H9 (cell line): ENCODE results near the gene LAMC1. TPM values are rescaled to one million over a fixed set of nuclear protein-coding genes. Genes with fewer than 3 reads are reported as not detected.

Experiments
- DNase-seq: peaks from one replicate; pipeline ENCODE4 v3.0.0-alpha.2; 2017
- H2AFZ ChIP-seq: one replicate; pipeline ENCODE4 v1.6.1; 2013; ENCODE audit warnings: mild to moderate bottlenecking, low read length, control low read depth, moderate library complexity
- H2AK5ac ChIP-seq: 2 replicates; pipeline ENCODE4 v1.6.1; 2013; ENCODE audit warnings: low read length, control low read depth, mixed read lengths; ENCODE audit not compliant: insufficient read length
- H2BK120ac ChIP-seq: one replicate; pipeline ENCODE4 v1.6.1; 2013; ENCODE audit warnings: low read depth, mild to moderate bottlenecking, low read length, control low read depth, inconsistent platforms; ENCODE audit not compliant: poor library complexity, severe bottlenecking
- H2BK12ac ChIP-seq: 2 replicates; pipeline ENCODE4 v1.6.1; 2013; ENCODE audit warnings: low read length, control low read depth, mixed read lengths, low read depth; ENCODE audit not compliant: insufficient read length
- H2BK15ac ChIP-seq: 2 replicates; pipeline ENCODE4 v1.6.1; 2013; ENCODE audit warnings: low read depth, low read length, control low read depth
- H2BK20ac ChIP-seq: one replicate; pipeline ENCODE4 v1.6.1; 2013; ENCODE audit warnings: low read depth, mild to moderate bottlenecking, low read length, control low read depth, inconsistent platforms; ENCODE audit not compliant: poor library complexity, severe bottlenecking
- H2BK5ac ChIP-seq: 2 replicates; pipeline ENCODE4 v1.6.1; 2013; ENCODE audit warnings: low read length, control low read depth, mixed read lengths; ENCODE audit not compliant: insufficient read length
- H3K14ac ChIP-seq: 2 replicates; pipeline ENCODE4 v1.6.1; 2013; ENCODE audit warnings: low read length, control low read depth; ENCODE audit not compliant: insufficient read depth
- H3K18ac ChIP-seq: 2 replicates; pipeline ENCODE4 v1.6.1; 2013; ENCODE audit warnings: low read depth, mild to moderate bottlenecking, mixed read lengths, low read length, control low read depth; ENCODE audit not compliant: insufficient read length
- H3K23ac ChIP-seq: 2 replicates; pipeline ENCODE4 v1.6.1; 2013; ENCODE audit warnings: low read length, control low read depth, mixed read lengths, low read depth; ENCODE audit not compliant: insufficient read length
- H3K23me2 ChIP-seq: 2 replicates; pipeline ENCODE4 v1.6.1; 2013; ENCODE audit warnings: low read depth, mild to moderate bottlenecking, mixed read lengths, low read length, control low read depth; ENCODE audit not compliant: insufficient read length, poor library complexity, severe bottlenecking
- H3K27ac ChIP-seq: 2 replicates; pipeline ENCODE4 v1.5.1; 2013; ENCODE audit warnings: low read length, control low read depth, mixed read lengths, low read depth; ENCODE audit not compliant: insufficient read length
- H3K27me3 ChIP-seq: 2 replicates; pipeline ENCODE4 v1.6.1; 2013; ENCODE audit warnings: low read length, control low read depth, inconsistent platforms; ENCODE audit not compliant: insufficient read depth
- H3K4ac ChIP-seq: 2 replicates; pipeline ENCODE4 v1.6.1; 2013; ENCODE audit warnings: low read depth, mild to moderate bottlenecking, control low read depth, inconsistent platforms, low read length, moderate library complexity
- H3K4me1 ChIP-seq: 2 replicates; pipeline ENCODE4 v1.6.1; 2013; ENCODE audit warnings: low read length, control low read depth, inconsistent platforms; ENCODE audit not compliant: insufficient read depth
- H3K4me2 ChIP-seq: 2 replicates; pipeline ENCODE4 v1.6.1; 2013; ENCODE audit warnings: low read length, control low read depth, mixed read lengths; ENCODE audit not compliant: insufficient read length, insufficient read depth
- H3K56ac ChIP-seq: 2 replicates; pipeline ENCODE4 v1.6.1; 2013; ENCODE audit warnings: low read depth, mild to moderate bottlenecking, mixed read lengths, low read length, control low read depth; ENCODE audit not compliant: insufficient read length
- H3K79me1 ChIP-seq: 2 replicates; pipeline ENCODE4 v1.6.1; 2013; ENCODE audit warnings: low read depth, mild to moderate bottlenecking, moderate library complexity, low read length, control low read depth, inconsistent platforms; ENCODE audit not compliant: insufficient read depth, poor library complexity, severe bottlenecking
- H3K79me2 ChIP-seq: 2 replicates; pipeline ENCODE4 v1.6.1; 2013; ENCODE audit warnings: low read length, control low read depth, inconsistent platforms; ENCODE audit not compliant: insufficient read depth
- H3K9ac ChIP-seq: 2 replicates; pipeline ENCODE4 v1.6.1; 2013; ENCODE audit warnings: low read length, control low read depth, mixed read lengths; ENCODE audit not compliant: insufficient read length; ENCODE audit errors: extremely low read depth
- H3K9me3 ChIP-seq: one replicate; pipeline ENCODE4 v1.6.1; 2013; ENCODE audit warnings: low read depth, low read length, inconsistent platforms; ENCODE audit not compliant: control insufficient read depth
- H3T11ph ChIP-seq: one replicate; pipeline ENCODE4 v1.6.1; 2013; ENCODE audit warnings: mild to moderate bottlenecking, low read length, control low read depth, inconsistent platforms
- H4K20me1 ChIP-seq: one replicate; pipeline ENCODE4 v1.6.1; 2013; ENCODE audit not compliant: control insufficient read depth, insufficient read length, insufficient read depth
- H4K5ac ChIP-seq: 2 replicates; pipeline ENCODE4 v1.6.1; 2013; ENCODE audit warnings: low read depth, mild to moderate bottlenecking, mixed read lengths, low read length, control low read depth; ENCODE audit not compliant: insufficient read length
- H4K8ac ChIP-seq: replicated peaks from 2 replicates; pipeline ENCODE4 v1.6.1; 2013; ENCODE audit warnings: low read length, control low read depth, mixed read lengths, low read depth; ENCODE audit not compliant: insufficient read length
- H4K91ac ChIP-seq: 2 replicates; pipeline ENCODE4 v1.6.1; 2013; ENCODE audit warnings: low read depth, mild to moderate bottlenecking, moderate library complexity, mixed read lengths, low read length, control low read depth; ENCODE audit not compliant: insufficient read length
- H3K27ac Mint-ChIP-seq, 3 experiments: 2 replicates in 2 of 3; 3 replicates in 1 of 3; pipeline ENCODE4 v1.8.0; 2020 to 2021; ENCODE audit warnings: mixed read lengths in 3 of 3, mild to moderate bottlenecking in 1 of 3, moderate library complexity in 1 of 3
- H3K27me3 Mint-ChIP-seq: 2 replicates; pipeline ENCODE4 v1.8.0; 2021; ENCODE audit warnings: low read depth, mild to moderate bottlenecking, moderate library complexity, mixed read lengths
- H3K36me3 Mint-ChIP-seq, 3 experiments: 2 replicates in 2 of 3; 3 replicates in 1 of 3; pipeline ENCODE4 v1.8.0; 2020 to 2021; ENCODE audit warnings: low read depth in 3 of 3, mixed read lengths in 3 of 3; ENCODE audit not compliant: insufficient read depth in 1 of 3
- H3K4me1 Mint-ChIP-seq, 2 experiments: 2 replicates each; pipeline ENCODE4 v1.8.0; 2020; ENCODE audit warnings: mixed read lengths in 2 of 2
- H3K4me3 Mint-ChIP-seq, 2 experiments: 2 replicates in 1 of 2; 3 replicates in 1 of 2; pipeline ENCODE4 v1.8.0; 2020 to 2021; ENCODE audit warnings: mild to moderate bottlenecking in 2 of 2, mixed read lengths in 2 of 2, moderate library complexity in 1 of 2
- H3K9me3 Mint-ChIP-seq, 2 experiments: 2 replicates in 1 of 2; 3 replicates in 1 of 2; pipeline ENCODE4 v1.8.0; 2020; ENCODE audit warnings: mild to moderate bottlenecking in 2 of 2, mixed read lengths in 2 of 2, moderate library complexity in 1 of 2
- total RNA-seq: library from RNA; stranded (reverse); gene quantifications from 2 replicates; pipeline ENCODE4 v1.2.1, GENCODE V29; 2021
- TF ChIP-seq, protein P1 (sequence below): fragments of 200-600 bp; sonication (generic); conservative IDR thresholded peaks from 3 replicates; pipeline ENCODE4 v1.8.0; 2021; ENCODE audit warnings: antibody characterized with exemption, mild to moderate bottlenecking

Gene LAMC1
- total RNA-seq, 1 experiment from 2014 or later = 96.2 TPM

DNA sequence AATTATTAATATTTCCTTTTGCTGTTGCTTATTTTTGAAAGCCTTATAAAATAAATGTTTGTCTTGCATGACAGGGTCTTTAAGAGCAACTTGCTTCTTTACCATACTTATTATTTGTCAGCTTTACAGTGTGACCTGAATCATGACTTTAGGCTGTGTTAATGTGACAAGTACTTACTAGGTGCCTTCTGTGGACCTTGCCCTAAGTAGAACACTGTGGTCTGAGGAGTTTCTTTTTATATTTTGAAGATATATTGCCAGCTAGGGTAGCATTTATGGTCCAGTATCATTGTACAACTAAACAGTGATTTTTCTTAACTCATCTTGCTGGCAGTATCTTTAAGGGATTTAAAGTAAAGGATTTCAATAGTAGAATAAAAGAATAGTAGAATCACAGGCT, 117.4 kb downstream of the LAMC1 start:
- no peak overlapping the region for H4K5ac ChIP-seq
- Mint-ChIP-seq H3K4me3 (no peak overlapping the region), H3K36me3 (peaks cover 14 to 46% (median 30%) of the 10 kb centered on the region in 3 experiments), H3K4me1 (peaks cover 0 to 8% of the 10 kb centered on the region in 2 experiments; a peak in 2 of 4 replicates), H3K9me3 (no peaks in the 10 kb centered on the region), H3K27me3 (no peaks in the 10 kb centered on the region; the same call in 1 of the 2 replicates), H3K27ac (no peak overlapping the region; a peak in 1 of 7 replicates)
- no peaks in the 10 kb centered on the region for H3K4me1 ChIP-seq
- DNase-seq = no peak
- H3T11ph ChIP-seq = no peak overlapping the region
- H3K56ac ChIP-seq = no peak overlapping the region
- H3K79me1 ChIP-seq = no peaks in the 10 kb centered on the region
- H2AK5ac ChIP-seq = no peak overlapping the region
- H2BK120ac ChIP-seq = no peak overlapping the region
- no peak overlapping the region for H2BK20ac ChIP-seq
- H2BK15ac ChIP-seq = no peak overlapping the region
- no peak overlapping the region for H4K8ac ChIP-seq
- H2AFZ ChIP-seq = no peak overlapping the region
- no peak overlapping the region for H2BK12ac ChIP-seq
- H3K9me3 ChIP-seq = no peaks in the 10 kb centered on the region
- H3K23me2 ChIP-seq = no peaks in the 10 kb centered on the region
- H3K14ac ChIP-seq = no peak overlapping the region
- no peak overlapping the region for H3K4me2 ChIP-seq
- no peak overlapping the region for H3K18ac ChIP-seq
- H2BK5ac ChIP-seq = no peak overlapping the region
- no peaks in the 10 kb centered on the region for H3K27me3 ChIP-seq
- H3K4ac ChIP-seq = no peak overlapping the region
- TF ChIP-seq, protein P1, sequence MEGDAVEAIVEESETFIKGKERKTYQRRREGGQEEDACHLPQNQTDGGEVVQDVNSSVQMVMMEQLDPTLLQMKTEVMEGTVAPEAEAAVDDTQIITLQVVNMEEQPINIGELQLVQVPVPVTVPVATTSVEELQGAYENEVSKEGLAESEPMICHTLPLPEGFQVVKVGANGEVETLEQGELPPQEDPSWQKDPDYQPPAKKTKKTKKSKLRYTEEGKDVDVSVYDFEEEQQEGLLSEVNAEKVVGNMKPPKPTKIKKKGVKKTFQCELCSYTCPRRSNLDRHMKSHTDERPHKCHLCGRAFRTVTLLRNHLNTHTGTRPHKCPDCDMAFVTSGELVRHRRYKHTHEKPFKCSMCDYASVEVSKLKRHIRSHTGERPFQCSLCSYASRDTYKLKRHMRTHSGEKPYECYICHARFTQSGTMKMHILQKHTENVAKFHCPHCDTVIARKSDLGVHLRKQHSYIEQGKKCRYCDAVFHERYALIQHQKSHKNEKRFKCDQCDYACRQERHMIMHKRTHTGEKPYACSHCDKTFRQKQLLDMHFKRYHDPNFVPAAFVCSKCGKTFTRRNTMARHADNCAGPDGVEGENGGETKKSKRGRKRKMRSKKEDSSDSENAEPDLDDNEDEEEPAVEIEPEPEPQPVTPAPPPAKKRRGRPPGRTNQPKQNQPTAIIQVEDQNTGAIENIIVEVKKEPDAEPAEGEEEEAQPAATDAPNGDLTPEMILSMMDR = no peak
- no peak overlapping the region for H3K9ac ChIP-seq
- no peak overlapping the region for H4K91ac ChIP-seq
- no peaks in the 10 kb centered on the region for H3K79me2 ChIP-seq
- no peak overlapping the region for H3K23ac ChIP-seq
- no peak overlapping the region for H3K27ac ChIP-seq
- H4K20me1 ChIP-seq = no peaks in the 10 kb centered on the region
